Measurements from ENCODE around the gene CLVS2. TPM values are rescaled to one million over a fixed set of nuclear protein-coding genes. Genes with fewer than 3 reads are reported as not detected.

Gene CLVS2
- total and polyA plus RNA-seq, 2 donors (not counting 1 experiment from before 2014, with no cell fraction given), result under 0.01 TPM; not detected in 1

- TF ChIP-seq EZH2 (IDR thresholded peaks at IDR 0.05; ENCODE audit: low read length, missing control alignments) (no peak), CTCF (conservative IDR thresholded peaks at IDR 0.05 in 1 of 2, IDR thresholded peaks at IDR 0.05 in 1 of 2; ENCODE audit: low read depth in 1 of 2, low read length in 2 of 2) (no peak)
- H3K4me1 ChIP-seq (ENCODE audit: control insufficient read depth, extremely low read depth, insufficient read depth, low read length), result no peaks in the 10 kb centered on the region
- no peak overlapping the region for H3K27ac ChIP-seq (ENCODE audit: insufficient read depth, low read length)
- H2AFZ ChIP-seq (ENCODE audit: low read length), result no peak overlapping the region
- H3K9me3 ChIP-seq (ENCODE audit: control insufficient read depth, insufficient read depth, low read depth, low read length), result no peaks in the 10 kb centered on the region
- H4K20me1 ChIP-seq (ENCODE audit: control insufficient read depth, extremely low read depth, insufficient read depth, low read length), result no peaks in the 10 kb centered on the region
- no peak overlapping the region for H3K9ac ChIP-seq (ENCODE audit: insufficient read depth, low read length)
- H3K79me2 ChIP-seq (ENCODE audit: control insufficient read depth, insufficient read depth, low read length), result no peaks in the 10 kb centered on the region
- no peak overlapping the region for H3K4me2 ChIP-seq (ENCODE audit: extremely low read depth, insufficient read depth, low read length)
- no peak overlapping the region for H3K4me3 ChIP-seq (replicated peaks in 1 of 4; ENCODE audit: control extremely low read depth in 1 of 4, insufficient read depth in 1 of 4, low read depth in 3 of 4, low read length in 4 of 4)
- H3K36me3 ChIP-seq (ENCODE audit: control insufficient read depth, insufficient read depth, low read length), result no peaks in the 10 kb centered on the region
- DNase-seq (ENCODE audit: low read depth in 2 of 2), result no peak
- H3K27me3 ChIP-seq (ENCODE audit: control insufficient read depth, insufficient read depth, low read length), result no peaks in the 10 kb centered on the region
Measured at GRCh38 chr6:123017104-123017682, 21.2 kb downstream of the CLVS2 start.

GRCh38 chr6:123022975-123023374, 26.9 kb downstream of the CLVS2 start:
- H3K79me2 ChIP-seq (ENCODE audit: control insufficient read depth, insufficient read depth, low read length), result no peaks in the 10 kb centered on the region
- no peak for DNase-seq (ENCODE audit: low read depth in 2 of 2)
- no peak for TF ChIP-seq CTCF (conservative IDR thresholded peaks at IDR 0.05 in 1 of 2, IDR thresholded peaks at IDR 0.05 in 1 of 2; ENCODE audit: low read depth in 1 of 2, low read length in 2 of 2)
- no peak for TF ChIP-seq EZH2 (IDR thresholded peaks at IDR 0.05; ENCODE audit: low read length, missing control alignments)
- no peak overlapping the region for H3K4me2 ChIP-seq (ENCODE audit: extremely low read depth, insufficient read depth, low read length)
- no peak overlapping the region for H3K27ac ChIP-seq (ENCODE audit: insufficient read depth, low read length)
- no peak overlapping the region for H3K9ac ChIP-seq (ENCODE audit: insufficient read depth, low read length)
- no peaks in the 10 kb centered on the region for H3K36me3 ChIP-seq (ENCODE audit: control insufficient read depth, insufficient read depth, low read length)
- H2AFZ ChIP-seq (ENCODE audit: low read length), result no peak overlapping the region
- H3K4me3 ChIP-seq (replicated peaks in 1 of 4; ENCODE audit: control extremely low read depth in 1 of 4, insufficient read depth in 1 of 4, low read depth in 3 of 4, low read length in 4 of 4), result no peak overlapping the region
- no peaks in the 10 kb centered on the region for H4K20me1 ChIP-seq (ENCODE audit: control insufficient read depth, extremely low read depth, insufficient read depth, low read length)
- no peaks in the 10 kb centered on the region for H3K9me3 ChIP-seq (ENCODE audit: control insufficient read depth, insufficient read depth, low read depth, low read length)
- no peaks in the 10 kb centered on the region for H3K4me1 ChIP-seq (ENCODE audit: control insufficient read depth, extremely low read depth, insufficient read depth, low read length)
- H3K27me3 ChIP-seq (ENCODE audit: control insufficient read depth, insufficient read depth, low read length), result no peaks in the 10 kb centered on the region

DNA sequence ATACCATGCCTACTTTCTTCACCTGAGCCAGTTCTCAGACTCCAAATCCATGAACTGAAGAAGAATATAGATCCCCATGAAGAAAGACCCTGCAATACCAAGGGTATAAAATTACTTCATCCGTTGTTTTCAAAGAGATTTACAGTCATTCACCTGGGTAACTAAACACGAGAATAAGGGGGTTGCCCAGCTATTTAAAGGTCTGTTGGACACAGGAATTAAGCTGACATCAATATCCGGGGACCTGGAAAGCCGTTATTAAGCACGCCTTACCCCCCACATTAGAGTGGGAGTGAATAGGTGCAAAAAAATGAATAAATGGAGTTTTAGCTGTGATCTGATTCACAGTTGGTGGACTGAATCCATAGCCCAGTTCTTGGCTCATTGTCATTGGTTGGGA, 28.9 kb downstream of the CLVS2 start:
- Histone ChIP-seq H3K79me2 (ENCODE audit: control insufficient read depth, insufficient read depth, low read length) (no peaks in the 10 kb centered on the region), H2AFZ (ENCODE audit: low read length) (no peak overlapping the region), H3K9ac (ENCODE audit: insufficient read depth, low read length) (no peak overlapping the region), H3K4me3 (replicated peaks in 1 of 4; ENCODE audit: control extremely low read depth in 1 of 4, insufficient read depth in 1 of 4, low read depth in 3 of 4, low read length in 4 of 4) (no peak overlapping the region), H3K4me1 (ENCODE audit: control insufficient read depth, extremely low read depth, insufficient read depth, low read length) (no peaks in the 10 kb centered on the region), H3K36me3 (ENCODE audit: control insufficient read depth, insufficient read depth, low read length) (no peaks in the 10 kb centered on the region), H3K27me3 (ENCODE audit: control insufficient read depth, insufficient read depth, low read length) (no peaks in the 10 kb centered on the region), H3K4me2 (ENCODE audit: extremely low read depth, insufficient read depth, low read length) (no peak overlapping the region), H3K27ac (ENCODE audit: insufficient read depth, low read length) (no peak overlapping the region), H4K20me1 (ENCODE audit: control insufficient read depth, extremely low read depth, insufficient read depth, low read length) (no peaks in the 10 kb centered on the region), H3K9me3 (ENCODE audit: control insufficient read depth, insufficient read depth, low read depth, low read length) (no peaks in the 10 kb centered on the region)
- no peak for DNase-seq (ENCODE audit: low read depth in 2 of 2)
- TF ChIP-seq CTCF (conservative IDR thresholded peaks at IDR 0.05 in 1 of 2, IDR thresholded peaks at IDR 0.05 in 1 of 2; ENCODE audit: low read depth in 1 of 2, low read length in 2 of 2) (no peak), EZH2 (IDR thresholded peaks at IDR 0.05; ENCODE audit: low read length, missing control alignments) (no peak)
